GM19372 (cell line): ENCODE results near the gene LONP2.
A peak's percentile ranks its signal among the peaks of the same experiment; 100 is the strongest.
"Not testable (repeated sequence)": the region's sequence is repeated elsewhere in the genome, so short reads cannot be mapped to it uniquely, and the experiment has no call there.

Experiments
- ATAC-seq: cut with Tn5 transposase; IDR thresholded peaks from one replicate; pipeline ENCODE4 v1.9.1; 2021; ENCODE audit warnings: mild to moderate bottlenecking, low read depth, moderate library complexity; ENCODE audit not compliant: unreplicated experiment

The LONP2 gene

DNA sequence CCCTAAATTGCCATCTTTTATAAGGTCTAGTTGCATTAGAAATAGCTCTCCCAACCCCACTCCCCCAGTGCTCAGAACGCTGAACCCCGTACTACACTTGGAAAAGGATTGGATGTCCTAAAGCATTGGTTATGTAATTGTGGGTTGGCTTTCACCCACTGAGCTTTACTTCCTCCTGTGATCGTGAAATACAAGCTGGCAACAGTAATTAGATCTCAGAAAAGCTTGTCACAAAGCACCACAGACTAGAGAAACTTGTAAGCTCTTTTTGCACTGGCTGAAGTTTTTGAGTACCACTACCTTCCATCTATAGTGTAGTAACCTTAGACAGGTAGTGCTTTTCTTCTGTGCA lies 86.7 kb downstream of the LONP2 start:
- ATAC-seq: no peak

- ATAC-seq: no peak
Observed at GRCh38 chr16:48332978-48333377, 88.9 kb downstream of the LONP2 start.

DNA sequence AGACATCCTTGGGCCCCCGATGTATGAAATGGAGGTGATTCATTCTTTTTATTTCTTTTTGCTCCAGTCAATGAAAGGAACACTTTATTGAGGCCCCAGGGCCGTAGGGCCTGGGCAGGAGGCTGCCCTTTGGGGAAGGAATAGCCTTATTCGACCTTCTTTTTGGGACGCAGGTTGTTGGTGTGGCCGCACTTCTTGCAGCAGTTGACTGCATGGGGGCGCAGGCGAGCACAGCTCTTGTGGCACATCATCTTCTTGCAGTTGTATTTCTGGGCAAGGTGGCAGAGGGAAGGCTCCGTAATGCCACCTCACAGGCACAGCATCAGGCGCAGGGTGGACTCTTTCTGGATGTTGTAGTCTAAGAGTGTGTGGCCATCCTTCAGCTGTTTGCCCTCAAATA lies 90.2 kb downstream of the LONP2 start:
- no peak for ATAC-seq

DNA sequence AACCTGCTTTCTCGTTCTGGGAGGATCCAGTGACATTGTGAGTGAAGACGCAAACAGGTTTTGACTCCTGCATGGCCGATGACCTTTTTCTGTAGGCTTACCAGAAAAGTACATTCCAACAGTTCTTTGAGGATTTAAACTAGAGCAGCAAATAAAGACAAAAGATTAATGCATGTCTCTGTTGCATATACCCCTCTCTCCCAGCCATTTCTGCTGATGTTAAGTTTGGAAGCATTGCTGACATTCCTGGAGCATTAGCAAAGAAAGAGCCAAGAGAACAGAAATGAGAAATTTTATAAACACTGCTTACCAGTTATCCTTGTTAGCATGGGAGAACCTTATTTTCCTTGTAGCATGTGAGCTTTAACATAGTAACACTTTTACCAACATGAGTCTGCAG lies 91.9 kb downstream of the LONP2 start:
- ATAC-seq: no peak

- ATAC-seq: no peak
Observed at GRCh38 chr16:48340054-48340453, 96.0 kb downstream of the LONP2 start.

GRCh38 chr16:48342591-48342990 lies 98.5 kb downstream of the LONP2 start:
- no peak for ATAC-seq

- no peak for ATAC-seq
Observed at GRCh38 chr16:48347191-48347865, 103.2 kb downstream of the LONP2 start.

DNA sequence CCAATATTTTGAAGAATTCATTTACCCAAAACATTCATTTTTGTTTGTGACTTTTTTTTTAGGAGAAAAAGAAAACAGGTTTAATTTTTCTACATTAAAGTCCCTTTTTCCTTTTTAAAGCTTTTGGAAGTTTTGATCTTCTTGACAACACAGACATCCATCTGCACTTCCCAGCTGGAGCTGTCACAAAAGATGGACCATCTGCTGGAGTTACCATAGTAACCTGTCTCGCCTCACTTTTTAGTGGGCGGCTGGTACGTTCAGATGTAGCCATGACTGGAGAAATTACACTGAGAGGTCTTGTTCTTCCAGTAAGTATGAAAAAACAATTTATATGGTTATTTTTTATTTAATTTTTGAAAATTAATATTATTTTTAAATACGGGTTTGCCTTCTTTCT lies 103.9 kb downstream of the LONP2 start:
- ATAC-seq: no peak

GRCh38 chr16:48350736-48351135 lies 106.6 kb downstream of the LONP2 start:
- no peak for ATAC-seq

- no peak for ATAC-seq
Observed at GRCh38 chr16:48352648-48353390, 108.7 kb downstream of the LONP2 start.

DNA sequence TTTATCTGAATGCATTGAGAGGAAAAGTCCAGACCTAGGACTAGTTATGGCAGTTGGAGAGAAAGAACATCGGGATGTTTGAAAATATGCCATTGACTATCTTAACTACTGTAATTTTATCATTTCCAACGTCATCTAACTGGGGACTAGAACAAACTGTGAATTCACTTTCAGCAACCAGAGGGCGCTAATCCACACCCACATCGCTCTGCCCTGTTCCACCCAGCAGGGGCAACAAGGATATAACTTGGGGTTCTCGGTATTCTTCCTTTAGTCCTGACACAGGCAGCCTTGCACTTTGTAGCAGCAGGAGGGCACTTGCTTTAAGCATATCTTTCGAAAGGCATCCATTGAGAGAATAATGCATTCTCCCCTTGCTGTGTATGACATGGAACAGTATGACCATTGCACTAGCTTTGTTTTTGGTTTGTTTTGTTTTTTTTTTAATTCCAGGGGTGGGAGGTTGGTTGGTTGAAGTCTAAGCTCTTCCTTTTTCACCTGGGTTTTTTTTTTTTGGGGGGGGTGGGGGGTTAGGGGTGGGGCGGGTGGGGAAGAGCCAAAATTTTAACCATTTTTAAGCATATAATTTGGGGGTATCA lies 109.6 kb downstream of the LONP2 start:
- ATAC-seq: peak; percentile 73

- not testable (repeated sequence) for ATAC-seq
Observed at GRCh38 chr16:48354385-48354784, 110.3 kb downstream of the LONP2 start.

- ATAC-seq: no peak
Observed at GRCh38 chr16:48354877-48355855, 111.1 kb downstream of the LONP2 start.

DNA sequence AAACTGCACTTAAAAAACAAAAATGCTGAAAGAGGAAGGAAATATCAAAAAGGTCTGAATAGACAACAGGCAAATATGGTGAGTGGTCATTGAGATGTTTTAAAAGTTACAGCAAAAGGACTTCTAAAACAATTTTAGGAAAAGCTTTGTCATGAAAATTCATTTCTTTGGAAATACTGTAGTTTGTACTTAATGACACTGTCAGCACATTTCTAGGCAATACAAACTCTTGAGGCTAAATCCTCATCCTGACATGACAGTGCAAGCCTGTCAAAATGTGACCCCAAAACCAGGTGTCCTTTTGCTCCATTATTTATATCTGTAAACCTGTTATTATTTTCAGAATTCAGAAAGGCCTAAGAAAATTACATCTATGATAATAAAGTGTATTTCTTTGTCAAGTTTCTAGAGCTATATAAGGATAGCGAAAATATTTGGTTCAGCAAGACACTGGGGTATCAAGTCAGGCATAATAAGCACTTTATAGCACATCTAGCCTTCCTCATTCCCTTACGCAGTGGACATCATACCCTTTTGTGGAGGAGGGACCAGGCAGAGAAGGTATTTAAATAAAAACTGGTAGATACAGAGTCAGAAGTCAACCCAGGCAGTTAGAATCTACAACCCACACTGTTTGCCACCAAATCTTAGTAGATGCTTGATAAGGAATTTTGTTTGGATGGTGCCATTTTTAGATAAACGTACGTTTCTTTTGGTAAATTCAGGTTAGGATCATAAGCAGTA lies 112.7 kb downstream of the LONP2 start:
- ATAC-seq: no peak

DNA sequence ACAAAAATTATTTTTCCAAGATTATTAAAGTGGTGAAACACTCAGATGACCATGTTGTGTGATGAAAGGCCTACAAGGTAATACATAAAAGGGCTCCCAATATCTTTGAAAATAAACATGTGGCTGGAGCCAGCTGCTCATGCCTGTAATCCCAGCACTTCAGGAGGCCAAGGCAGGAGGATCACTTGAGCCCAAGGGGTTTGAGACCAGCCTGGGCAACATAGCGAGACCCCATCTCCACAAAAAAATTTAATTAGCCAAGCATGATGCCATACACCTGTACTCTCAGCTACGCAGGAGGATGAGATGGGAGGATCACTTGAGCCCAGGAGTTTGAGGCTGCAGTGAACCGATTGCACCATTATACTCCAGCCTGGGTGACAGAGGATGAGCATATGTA lies 114.3 kb downstream of the LONP2 start:
- ATAC-seq: no peak

- ATAC-seq: no peak
Observed at GRCh38 chr16:48359983-48360382, 115.9 kb downstream of the LONP2 start.

GRCh38 chr16:48361012-48361411 lies 116.9 kb downstream of the LONP2 start:
- no peak for ATAC-seq

GRCh38 chr16:48361540-48362144 lies 117.5 kb downstream of the LONP2 start:
- ATAC-seq: no peak

- ATAC-seq: no peak
Observed at GRCh38 chr16:48365025-48365600, 121.0 kb downstream of the LONP2 start.
